ENCODE measurements around the gene COG5. TPM values are rescaled to one million over a fixed set of nuclear protein-coding genes. Genes with fewer than 3 reads are reported as not detected.

The COG5 gene
- total and polyA plus RNA-seq, 2 of the 4 experiments (the other 2 are of a cell fraction) = 18.5 to 27.4 TPM

DNA sequence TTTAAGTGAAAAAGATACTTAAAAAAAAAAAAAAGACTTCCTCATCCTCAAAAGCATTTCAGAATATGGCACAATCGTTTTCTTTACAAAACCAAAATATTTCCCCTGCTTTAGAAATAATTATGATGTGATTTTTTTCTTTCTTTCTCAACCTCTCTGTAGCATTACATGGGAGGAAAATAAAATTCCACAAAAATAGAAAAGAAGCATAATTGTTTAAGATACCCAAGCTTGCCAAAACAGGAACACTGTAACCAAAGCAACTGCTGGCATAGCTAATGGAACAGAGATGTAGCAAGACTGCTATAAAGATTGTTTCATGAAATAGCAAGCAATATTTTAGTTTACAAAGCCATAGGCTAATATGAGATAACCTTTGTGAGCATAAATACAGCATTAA is 169.4 kb downstream of the COG5 start:
- Histone ChIP-seq H3K9ac (ENCODE audit: low read depth, low read length) (no peak overlapping the region), H3K36me3 (ENCODE audit: control insufficient read depth, insufficient read depth, low read length) (no peaks in the 10 kb centered on the region), H3K4me1 (ENCODE audit: control insufficient read depth, insufficient read depth, low read length) (no peaks in the 10 kb centered on the region), H4K8ac (ENCODE audit: low read depth in 2 of 2, low read length in 2 of 2) (no peak overlapping the region), H3K27me3 (ENCODE audit: control insufficient read depth, insufficient read depth, low read length) (no peaks in the 10 kb centered on the region), H3K4me3 (ENCODE audit: insufficient read depth, low read depth, low read length) (no peak overlapping the region), H3K79me1 (ENCODE audit: low read depth in 1 of 2, low read length in 2 of 2) (peaks cover 0 to 15% of the 10 kb centered on the region in 2 experiments; a peak in 2 of 4 replicates), H3K56ac (ENCODE audit: extremely low read depth, insufficient read depth, low read length) (no peak overlapping the region), H2BK120ac (ENCODE audit: low read depth, low read length) (no peak overlapping the region), H3K18ac (ENCODE audit: low read depth, low read length) (no peak overlapping the region; the same call in 1 of the 2 replicates), H2AFZ (replicated peaks; ENCODE audit: low read length, poor library complexity) (no peak overlapping the region), H3K4ac (ENCODE audit: low read depth, low read length) (peak overlapping the region; percentile 35; the same call in 1 of the 2 replicates), H2BK20ac (ENCODE audit: low read depth, low read length) (0 out of 2 replicates have a peak overlapping the region, but pooled peaks have one; percentile 43), H3K23ac (ENCODE audit: low read depth, low read length) (no peak overlapping the region), H2AK9ac (replicated peaks; ENCODE audit: low read depth, low read length, poor library complexity) (no peak overlapping the region), H2BK15ac (ENCODE audit: low read depth, low read length) (no peak overlapping the region), H4K91ac (ENCODE audit: insufficient read depth, low read depth, low read length) (no peak overlapping the region), H4K20me1 (ENCODE audit: insufficient read depth, low read length) (no peaks in the 10 kb centered on the region), H3K4me2 (ENCODE audit: low read depth, low read length) (no peak overlapping the region), H3K9me1 (ENCODE audit: insufficient read depth, low read length) (peaks cover 7% of the 10 kb centered on the region), H3K9me3 (ENCODE audit: control insufficient read depth, insufficient read depth, low read length) (no peaks in the 10 kb centered on the region), H3K14ac (replicated peaks; ENCODE audit: low read depth, low read length) (no peak overlapping the region), H4K5ac (ENCODE audit: low read depth, low read length) (no peak overlapping the region), H2BK5ac (ENCODE audit: low read depth, low read length, poor library complexity, severe bottlenecking) (peak overlapping the region; percentile 21), H3K27ac (ENCODE audit: insufficient read depth, low read length) (no peak overlapping the region), H2AK5ac (ENCODE audit: low read depth, low read length) (no peak overlapping the region)
- intact Hi-C loops (cut with micrococcal nuclease) (no loop called here), in situ Hi-C loops (cut with MboI; ENCODE audit: low sequenced_read_pairs) (no loop called here), dilution Hi-C loops (cut with HindIII; ENCODE audit: low sequenced_read_pairs, unreplicated experiment) (no loop called here)
- no CpG with 5 or more reads among the region's 1 CpG for WGBS, 2 experiments (ENCODE audit: extremely low coverage in 2 of 2, insufficient read length in 1 of 2)
- POLR2A ChIA-PET (ENCODE audit: unreplicated experiment) = no interaction called here
- no peak for ATAC-seq (ENCODE audit: low read depth)
- DNase-seq = no peak
- CTCF ChIA-PET = interaction anchor here (0.5 kb wide), 1 partner anchor 621 kb away, joined by 9 read pairs; no protein-coding TSS in a partner anchor
- TF ChIP-seq RCOR1 (IDR thresholded peaks at IDR 0.05; ENCODE audit: insufficient replicate concordance, low read length) (no peak), CEBPB (IDR thresholded peaks at IDR 0.05; ENCODE audit: low read depth, low read length) (peak; percentile 17; the same call in 1 of the 2 replicates)
- BruUV-seq (replicated peaks) = no TSS peak

All from IMR-90 (cell line).